ENCODE measurements around the gene SLC6A19. TPM values are rescaled to one million over a fixed set of nuclear protein-coding genes. Genes with fewer than 3 reads are reported as not detected.

SLC6A19 gene
- total and polyA plus RNA-seq, 2 experiments from 2014 or later: 5.2 to 5.8 TPM

- Histone ChIP-seq H3K27ac (no peak overlapping the region), H3K36me3 (replicated peaks; ENCODE audit: insufficient read depth, low read depth) (no peaks in the 10 kb centered on the region), H3K79me2 (no peaks in the 10 kb centered on the region), H3K9me3 (ENCODE audit: low read depth) (no peaks in the 10 kb centered on the region), H3K9me2 (replicated peaks; ENCODE audit: insufficient read depth) (no peaks in the 10 kb centered on the region), H3K4me3 (no peak overlapping the region), H2AFZ (no peak overlapping the region), H4K20me1 (ENCODE audit: insufficient read depth, poor library complexity, severe bottlenecking) (no peaks in the 10 kb centered on the region), H3K27me3 (no peaks in the 10 kb centered on the region), H3K4me2 (no peak overlapping the region), H3K4me1 (ENCODE audit: insufficient read depth) (peaks cover 4% of the 10 kb centered on the region)
- 93% methylated on average over 18 of the region's 19 CpGs for WGBS (ENCODE audit: low lambda C conversion rate, missing lambda C conversion rate)
- no peak for DNase-seq (ENCODE audit: low spot score)
- TF ChIP-seq EZH2phosphoT487 (IDR thresholded peaks at IDR 0.05; ENCODE audit: low read depth, severe bottlenecking, unreplicated experiment) (no peak), EZH2 (IDR thresholded peaks at IDR 0.05; ENCODE audit: borderline replicate concordance) (no peak), CTCF (IDR thresholded peaks at IDR 0.05; ENCODE audit: poor library complexity) (no peak)
Observed at GRCh38 chr5:1254196-1254595, 52.8 kb downstream of the SLC6A19 start.

GRCh38 chr5:1255081-1255561, 53.7 kb downstream of the SLC6A19 start:
- H3K4me2 ChIP-seq: no peak overlapping the region
- H4K20me1 ChIP-seq (ENCODE audit: insufficient read depth, poor library complexity, severe bottlenecking): no peaks in the 10 kb centered on the region
- no peak overlapping the region for H2AFZ ChIP-seq
- 83% methylated on average over 16 of the region's 16 CpGs for WGBS (ENCODE audit: low lambda C conversion rate, missing lambda C conversion rate)
- no peaks in the 10 kb centered on the region for H3K9me3 ChIP-seq (ENCODE audit: low read depth)
- no peaks in the 10 kb centered on the region for H3K9me2 ChIP-seq (replicated peaks; ENCODE audit: insufficient read depth)
- peaks cover 4% of the 10 kb centered on the region for H3K4me1 ChIP-seq (ENCODE audit: insufficient read depth)
- H3K36me3 ChIP-seq (replicated peaks; ENCODE audit: insufficient read depth, low read depth): no peaks in the 10 kb centered on the region
- H3K79me2 ChIP-seq: no peaks in the 10 kb centered on the region
- no peak for DNase-seq (ENCODE audit: low spot score)
- no peak for TF ChIP-seq EZH2 (IDR thresholded peaks at IDR 0.05; ENCODE audit: borderline replicate concordance)
- H3K27me3 ChIP-seq: no peaks in the 10 kb centered on the region
- H3K4me3 ChIP-seq: no peak overlapping the region
- no peak overlapping the region for H3K27ac ChIP-seq

GRCh38 chr5:1256776-1257175, 55.4 kb downstream of the SLC6A19 start:
- WGBS (ENCODE audit: low lambda C conversion rate, missing lambda C conversion rate): 91% methylated on average over 23 of the region's 23 CpGs

GRCh38 chr5:1257363-1257762, 56.0 kb downstream of the SLC6A19 start:
- no peaks in the 10 kb centered on the region for H3K9me2 ChIP-seq (replicated peaks; ENCODE audit: insufficient read depth)
- no peak for DNase-seq (ENCODE audit: low spot score)
- H3K27ac ChIP-seq: no peak overlapping the region
- no peak overlapping the region for H3K4me2 ChIP-seq
- no peak overlapping the region for H2AFZ ChIP-seq
- no peaks in the 10 kb centered on the region for H3K9me3 ChIP-seq (ENCODE audit: low read depth)
- H3K27me3 ChIP-seq: no peaks in the 10 kb centered on the region
- no peak overlapping the region for H3K4me3 ChIP-seq
- 92% methylated on average over 17 of the region's 17 CpGs for WGBS (ENCODE audit: low lambda C conversion rate, missing lambda C conversion rate)
- TF ChIP-seq CTCF (IDR thresholded peaks at IDR 0.05; ENCODE audit: poor library complexity) (no peak), EZH2 (IDR thresholded peaks at IDR 0.05; ENCODE audit: borderline replicate concordance) (no peak), EZH2phosphoT487 (IDR thresholded peaks at IDR 0.05; ENCODE audit: low read depth, severe bottlenecking, unreplicated experiment) (no peak)
- H3K79me2 ChIP-seq: no peaks in the 10 kb centered on the region
- H4K20me1 ChIP-seq (ENCODE audit: insufficient read depth, poor library complexity, severe bottlenecking): no peaks in the 10 kb centered on the region
- no peaks in the 10 kb centered on the region for H3K36me3 ChIP-seq (replicated peaks; ENCODE audit: insufficient read depth, low read depth)
- H3K4me1 ChIP-seq (ENCODE audit: insufficient read depth): no peaks in the 10 kb centered on the region

More at GRCh38 chr5:1256776-1257175, 55.4 kb downstream of the SLC6A19 start:
- Histone ChIP-seq H3K9me3 (ENCODE audit: low read depth) (no peaks in the 10 kb centered on the region), H2AFZ (no peak overlapping the region), H3K4me1 (ENCODE audit: insufficient read depth) (no peaks in the 10 kb centered on the region), H4K20me1 (ENCODE audit: insufficient read depth, poor library complexity, severe bottlenecking) (no peaks in the 10 kb centered on the region), H3K27me3 (no peaks in the 10 kb centered on the region), H3K4me3 (no peak overlapping the region), H3K36me3 (replicated peaks; ENCODE audit: insufficient read depth, low read depth) (no peaks in the 10 kb centered on the region), H3K9me2 (replicated peaks; ENCODE audit: insufficient read depth) (no peaks in the 10 kb centered on the region), H3K79me2 (no peaks in the 10 kb centered on the region), H3K4me2 (no peak overlapping the region), H3K27ac (no peak overlapping the region)
- DNase-seq (ENCODE audit: low spot score): no peak
- TF ChIP-seq CTCF (IDR thresholded peaks at IDR 0.05; ENCODE audit: poor library complexity): no peak
- no peak for TF ChIP-seq EZH2phosphoT487 (IDR thresholded peaks at IDR 0.05; ENCODE audit: low read depth, severe bottlenecking, unreplicated experiment)
- no peak for TF ChIP-seq EZH2 (IDR thresholded peaks at IDR 0.05; ENCODE audit: borderline replicate concordance)
